Body of pancreas (tissue), 4 donors: ENCODE data around the gene C8G. TPM values are rescaled to one million over a fixed set of nuclear protein-coding genes. Genes with fewer than 3 reads are reported as not detected.

Source experiments
- ATAC-seq: fragments of 150-250 bp; one replicate; pipeline ENCODE4 v1.9.1; 2016
- DNase-seq, 4 donors: peaks; one replicate each; pipeline ENCODE4 v3.0.0-alpha.2; 2019
- H3K27ac ChIP-seq, 4 donors: fragments of 200-600 bp; sonication (generic); 1 replicate in 3 of 4; 2 replicates in 1 of 4; pipeline versions ENCODE4 v1.5.1 to v1.6.1; 2016 to 2019; ENCODE audit warnings: mild to moderate bottlenecking in 1 of 4, mixed read lengths in 1 of 4, moderate library complexity in 1 of 4
- H3K27me3 ChIP-seq, 2 donors: fragments of 200-600 bp; sonication (generic); one replicate each; pipeline ENCODE4 v1.6.0; 2016; ENCODE audit warnings: mild to moderate bottlenecking in 1 of 2
- H3K36me3 ChIP-seq, 2 donors: fragments of 200-600 bp; sonication (generic); replicated peaks in 1 of 2; 2 replicates each; pipeline ENCODE4 v1.5.1; 2016; ENCODE audit warnings: low read depth in 2 of 2; ENCODE audit not compliant: insufficient read depth in 1 of 2
- H3K4me1 ChIP-seq: fragments of 200-600 bp; sonication (generic); one replicate; pipeline ENCODE4 v1.6.0; 2016
- H3K4me3 ChIP-seq, 2 donors: fragments of 200-600 bp; sonication (generic); 1 replicate in 1 of 2; 2 replicates in 1 of 2; pipeline ENCODE4 v1.5.1; 2016 to 2019
- H3K9me3 ChIP-seq, 3 donors: fragments of 200-600 bp; sonication (generic); 1 replicate in 2 of 3; 2 replicates in 1 of 3; pipeline ENCODE4 v1.5.1; 2016
- POLR2A ChIP-seq, 3 donors: fragments of 450-650 bp; IDR thresholded peaks; one replicate each; pipeline ENCODE4 v1.6.1; 2016; ENCODE audit warnings: antibody characterized with exemption in 3 of 3, mild to moderate bottlenecking in 2 of 3
- WGBS, 2 donors: methylation state at CpG; one replicate each; pipeline ENCODE4 v1.1.5; 2017; 5-methylcytosine and 5-hydroxymethylcytosine counted together
- intact Hi-C: fragments of 100-400 bp; cut with DNase I; formaldehyde crosslinking; loops from one replicate; pipeline ENCODE4 v1.15.1; 2023
- total RNA-seq, 2 donors: library from RNA; depleted of rRNA; stranded (reverse); fragments of >200 nt; gene quantifications; one replicate each; pipeline ENCODE4 v1.1.0, GENCODE V29; 2016
- TF ChIP-seq, protein P1 (sequence below), 7 experiments: fragments of 450-650 bp in 4 of 7; fragments of 200-600 bp in 3 of 7; sonication (generic) in 3 of 7; IDR thresholded peaks; one replicate each; pipeline ENCODE4 v1.5.1; 2016 to 2019; ENCODE audit warnings: antibody characterized with exemption in 7 of 7

Gene C8G
- not detected for total RNA-seq

DNA sequence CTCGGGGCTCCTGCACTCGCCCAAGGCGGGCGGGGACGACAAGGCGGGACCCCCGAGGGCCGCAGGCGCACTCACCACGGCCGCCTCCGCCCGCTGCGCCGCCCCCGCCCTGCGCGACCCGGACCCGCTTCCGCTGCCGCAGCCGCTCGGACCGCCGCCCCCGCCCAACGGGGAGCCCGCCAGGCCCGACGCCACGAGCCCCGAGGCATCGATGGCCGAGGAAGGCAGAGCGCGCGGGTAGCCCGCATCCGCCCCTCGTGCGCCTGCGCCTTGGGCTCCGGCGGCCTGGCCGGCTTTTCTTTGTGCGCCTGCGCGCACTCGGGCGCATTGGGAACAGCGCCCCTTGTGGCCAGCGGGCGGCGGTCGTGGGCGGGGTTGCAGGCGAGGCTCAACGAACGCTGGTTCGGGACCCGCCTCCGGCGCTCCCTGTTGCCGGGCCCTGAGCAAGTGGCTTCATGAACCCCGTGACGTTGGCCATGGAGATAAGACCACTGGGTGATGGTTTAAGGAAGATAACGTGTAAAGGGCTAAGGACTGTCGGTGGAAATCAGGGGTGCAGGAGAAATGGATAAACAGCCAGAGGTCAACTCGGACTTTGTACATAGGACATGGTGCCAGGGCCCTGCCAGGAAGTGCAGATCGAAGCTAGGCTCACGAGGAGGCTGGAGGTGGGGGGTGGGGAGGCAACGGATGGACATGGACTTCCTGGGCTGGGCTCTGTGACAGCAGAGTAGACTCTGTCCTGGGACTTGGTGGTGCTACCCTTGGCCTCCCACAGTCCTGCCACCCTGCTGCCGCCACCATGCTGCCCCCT lies at the start of gene C8G, which contains the start of gene FBXW5:
Gene C8G (plus strand): TSS at position 725 of the 814 bp plus-strand sequence. CDS start 78 bp downstream, at position 803.
Gene FBXW5 (minus strand): TSS at position 220 of the 814 bp plus-strand sequence. CDS start 655 bp downstream, outside the sequence.
- peak; percentile 92 for ATAC-seq
- TF ChIP-seq, protein P1, sequence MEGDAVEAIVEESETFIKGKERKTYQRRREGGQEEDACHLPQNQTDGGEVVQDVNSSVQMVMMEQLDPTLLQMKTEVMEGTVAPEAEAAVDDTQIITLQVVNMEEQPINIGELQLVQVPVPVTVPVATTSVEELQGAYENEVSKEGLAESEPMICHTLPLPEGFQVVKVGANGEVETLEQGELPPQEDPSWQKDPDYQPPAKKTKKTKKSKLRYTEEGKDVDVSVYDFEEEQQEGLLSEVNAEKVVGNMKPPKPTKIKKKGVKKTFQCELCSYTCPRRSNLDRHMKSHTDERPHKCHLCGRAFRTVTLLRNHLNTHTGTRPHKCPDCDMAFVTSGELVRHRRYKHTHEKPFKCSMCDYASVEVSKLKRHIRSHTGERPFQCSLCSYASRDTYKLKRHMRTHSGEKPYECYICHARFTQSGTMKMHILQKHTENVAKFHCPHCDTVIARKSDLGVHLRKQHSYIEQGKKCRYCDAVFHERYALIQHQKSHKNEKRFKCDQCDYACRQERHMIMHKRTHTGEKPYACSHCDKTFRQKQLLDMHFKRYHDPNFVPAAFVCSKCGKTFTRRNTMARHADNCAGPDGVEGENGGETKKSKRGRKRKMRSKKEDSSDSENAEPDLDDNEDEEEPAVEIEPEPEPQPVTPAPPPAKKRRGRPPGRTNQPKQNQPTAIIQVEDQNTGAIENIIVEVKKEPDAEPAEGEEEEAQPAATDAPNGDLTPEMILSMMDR (IDR thresholded peaks at IDR 0.05), result peak; percentile 97 to 100 (median 99)
- TF ChIP-seq POLR2A (IDR thresholded peaks at IDR 0.05), result no peak
- Histone ChIP-seq H3K9me3 (no peaks in the 10 kb centered on the region), H3K27ac (peak within 1 kb of the TSS; percentile 55 to 93 (median 76)), H3K4me3 (peak within 1 kb of the TSS; percentile 46 to 78), H3K36me3 (peaks cover 20 to 26% of the 10 kb centered on the region in 2 donors), H3K27me3 (no peaks in the 10 kb centered on the region), H3K4me1 (peaks cover 44% of the 10 kb centered on the region)
- peak; percentile 94 to 96 (median 94) for DNase-seq
- intact Hi-C loops, result loop anchor here (10.0 kb wide), 1 partner anchor 90 kb away; the partner anchor contains the start of gene MAMDC4
- 3 to 6% methylated on average over 6 to 67 of the region's 74 CpGs for WGBS, 2 donors

DNA sequence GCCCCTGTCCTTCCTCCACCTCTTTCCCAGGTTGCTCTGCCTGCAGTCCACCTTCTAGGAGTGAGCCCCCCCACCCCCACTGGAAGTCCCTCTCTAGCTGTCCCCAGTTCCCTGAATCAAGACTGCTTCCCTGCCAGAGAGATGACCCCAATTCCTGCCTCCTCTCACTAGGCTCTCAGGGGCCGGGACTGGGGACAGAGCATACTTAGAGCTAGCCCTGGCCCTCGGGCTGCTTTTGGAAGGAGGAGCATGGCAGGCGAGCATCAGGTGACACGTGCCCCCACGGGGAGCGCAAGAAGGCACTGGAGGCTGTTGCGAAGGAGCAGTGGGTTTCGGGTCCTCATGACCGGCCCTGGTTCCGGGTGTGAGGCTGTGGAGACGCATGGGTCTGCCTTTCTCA lies 49.0 kb upstream of the C8G start:
- DNase-seq (no peak), ATAC-seq (no peak)
- H3K4me3 ChIP-seq, result no peak overlapping the region
- 89 to 90% methylated on average over 9 to 11 of the region's 11 CpGs for WGBS, 2 donors
- intact Hi-C loops, result no loop called here
- peaks cover 26% of the 10 kb centered on the region for H3K4me1 ChIP-seq
- H3K9me3 ChIP-seq, result no peaks in the 10 kb centered on the region
- H3K27me3 ChIP-seq, result no peaks in the 10 kb centered on the region
- no peaks in the 10 kb centered on the region for H3K36me3 ChIP-seq
- TF ChIP-seq, protein P1 (IDR thresholded peaks at IDR 0.05), result no peak
- no peak for TF ChIP-seq POLR2A (IDR thresholded peaks at IDR 0.05)
- no peak overlapping the region for H3K27ac ChIP-seq

DNA sequence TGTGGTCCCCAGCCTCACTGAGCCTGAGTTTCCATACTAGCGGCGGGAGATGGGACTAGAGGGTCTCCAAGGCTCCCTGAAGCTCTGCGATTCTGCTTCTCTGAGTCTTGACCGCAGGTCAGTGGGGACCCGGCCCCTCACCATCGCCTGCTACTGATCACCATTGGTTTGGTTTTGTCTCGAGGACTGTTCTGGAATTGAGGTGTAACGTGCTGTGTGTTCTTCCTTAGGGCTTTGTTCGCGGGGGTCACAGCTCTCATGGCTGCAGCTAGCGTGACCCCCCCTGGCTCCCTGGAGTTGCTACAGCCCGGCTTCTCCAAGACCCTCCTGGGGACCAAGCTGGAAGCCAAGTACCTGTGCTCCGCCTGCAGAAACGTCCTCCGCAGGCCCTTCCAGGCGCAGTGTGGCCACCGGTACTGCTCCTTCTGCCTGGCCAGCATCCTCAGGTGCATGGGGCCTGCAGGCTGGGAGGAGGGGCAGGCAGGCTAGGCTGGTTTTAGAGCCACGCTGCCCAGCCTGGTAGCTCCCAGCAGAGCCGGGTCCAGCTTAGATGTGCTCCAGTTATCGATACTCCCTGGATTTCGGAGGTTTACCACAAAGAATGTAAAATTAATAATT lies 46.5 kb upstream of the C8G start:
- no peak for DNase-seq
- Histone ChIP-seq H3K27me3 (no peaks in the 10 kb centered on the region), H3K4me3 (no peak overlapping the region), H3K4me1 (peaks cover 50% of the 10 kb centered on the region), H3K9me3 (no peaks in the 10 kb centered on the region), H3K36me3 (no peaks in the 10 kb centered on the region), H3K27ac (peak overlapping the region in 1 of 4 donors; percentile 14)
- no peak for TF ChIP-seq POLR2A (IDR thresholded peaks at IDR 0.05)
- TF ChIP-seq, protein P1 (IDR thresholded peaks at IDR 0.05), result no peak
- intact Hi-C loops, result no loop called here
- no peak for ATAC-seq
- WGBS, 2 donors, result 95 to 97% methylated on average over 12 to 21 of the region's 21 CpGs

DNA sequence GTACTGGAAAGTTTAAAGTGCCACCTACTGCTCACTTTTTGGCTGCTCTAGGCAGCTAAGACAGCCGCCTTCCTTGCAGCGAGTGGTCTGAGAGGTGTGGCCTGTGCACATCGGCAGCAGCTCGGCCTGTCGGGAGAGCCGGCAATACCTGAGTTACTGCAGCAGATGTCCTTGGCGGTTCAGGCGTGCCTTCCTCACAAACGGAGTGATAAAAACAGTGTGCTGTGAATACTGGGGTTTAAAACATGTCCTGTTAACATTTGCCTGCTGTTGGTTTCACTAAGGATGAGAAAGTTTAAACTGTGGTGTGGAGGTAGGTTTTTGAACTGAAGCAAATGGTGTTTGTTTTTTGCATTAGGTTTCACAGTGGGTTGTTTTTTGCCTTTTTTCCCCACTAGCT lies 45.8 kb upstream of the C8G start:
- TF ChIP-seq POLR2A (IDR thresholded peaks at IDR 0.05), result no peak
- TF ChIP-seq, protein P1 (IDR thresholded peaks at IDR 0.05), result no peak
- H3K4me3 ChIP-seq, result no peak overlapping the region
- WGBS, 2 donors, result 51 to 58% methylated on average over 9 of the region's 9 CpGs
- no peak for ATAC-seq
- H3K4me1 ChIP-seq, result peaks cover 54% of the 10 kb centered on the region
- H3K27ac ChIP-seq, result peak overlapping the region in 2 of 4 donors; percentile 84 to 93
- no peaks in the 10 kb centered on the region for H3K9me3 ChIP-seq
- no peaks in the 10 kb centered on the region for H3K36me3 ChIP-seq
- intact Hi-C loops, result no loop called here
- DNase-seq, result peak in 1 of 4 donors; percentile 26
- H3K27me3 ChIP-seq, result no peaks in the 10 kb centered on the region
